Measurements from ENCODE around the gene TMEM170B.

DNA sequence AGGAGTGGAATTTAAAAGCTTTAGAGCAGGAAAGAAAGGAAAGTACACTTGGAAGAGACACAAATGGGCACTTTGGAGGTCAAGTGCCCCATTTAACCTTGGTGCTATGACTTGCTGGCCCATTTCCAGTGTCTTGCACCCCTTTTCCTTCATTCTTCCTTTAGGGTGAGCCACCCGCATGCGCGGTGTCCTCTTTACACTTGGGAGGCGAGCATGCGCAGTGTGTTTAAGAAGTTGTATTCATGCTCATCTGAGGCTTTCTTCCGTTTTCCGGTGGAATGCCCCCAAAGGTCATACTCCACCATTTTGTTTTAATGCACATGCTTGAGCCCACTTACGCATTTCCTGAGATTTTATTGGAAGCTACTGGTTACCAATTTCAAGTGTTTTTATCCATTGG lies 29.1 kb downstream of the TMEM170B start:
- TF ChIP-seq SP1 (IDR thresholded peaks at IDR 0.05) (no peak), FOXK2 (IDR thresholded peaks at IDR 0.05) (no peak), BHLHE40 (IDR thresholded peaks at IDR 0.05; ENCODE audit: borderline replicate concordance) (no peak), HDGF (IDR thresholded peaks at IDR 0.05; ENCODE audit: borderline replicate concordance) (no peak), ZNF384 (IDR thresholded peaks at IDR 0.05) (no peak), TARDBP (IDR thresholded peaks at IDR 0.05) (no peak), NFRKB (IDR thresholded peaks at IDR 0.05) (no peak), SUZ12 (IDR thresholded peaks at IDR 0.05) (no peak), L3MBTL2 (conservative IDR thresholded peaks at IDR 0.05) (no peak), LEF1 (IDR thresholded peaks at IDR 0.05; ENCODE audit: borderline replicate concordance) (no peak), FOXM1 (IDR thresholded peaks at IDR 0.05; ENCODE audit: borderline replicate concordance) (no peak), FOXA1 (IDR thresholded peaks at IDR 0.05) (no peak), ARNT (IDR thresholded peaks at IDR 0.05) (no peak)
